ENCODE measurements around the gene MICAL2. TPM values are rescaled to one million over a fixed set of nuclear protein-coding genes. Genes with fewer than 3 reads are reported as not detected.
A peak's percentile ranks its signal among the peaks of the same experiment; 100 is the strongest.

Gene MICAL2
- total and polyA plus RNA-seq, 2 of the 13 experiments (the other 11 are each of a cell fraction or from before 2014, with no cell fraction given), result 0.78 to 1.1 TPM

GRCh38 chr11:12111549-12112520 is 1.4 kb downstream of the MICAL2 start:
- no peak overlapping the region for H3K9ac ChIP-seq (ENCODE audit: insufficient read depth, low read depth, low read length)
- peaks cover 0 to 3% of the 10 kb centered on the region in 2 experiments; a peak in 2 of 5 replicates for H3K27me3 ChIP-seq (ENCODE audit: control insufficient read depth in 1 of 2, insufficient read depth in 2 of 2, low read length in 2 of 2)
- H2AFZ ChIP-seq (ENCODE audit: low read length), result no peak overlapping the region
- H4K20me1 ChIP-seq (ENCODE audit: insufficient read depth, low read length), result no peaks in the 10 kb centered on the region
- intact Hi-C loops (cut with micrococcal nuclease; ENCODE audit: unreplicated experiment) (loop anchor here (10.0 kb wide), 1 partner anchor 57 kb away; no protein-coding TSS in a partner anchor), in situ Hi-C loops (cut with HindIII; ENCODE audit: extremely low pct_ligation_motif_present, low pct_unique_long_range_greater_than_20kb) (loop anchor here (10.0 kb wide), 1 partner anchor 123 kb away; no protein-coding TSS in a partner anchor)
- no peak overlapping the region for H3K27ac ChIP-seq (ENCODE audit: extremely low read length, insufficient read depth, low read length)
- TF ChIP-seq FOXA1 (IDR thresholded peaks at IDR 0.05), result no peak
- no peak for TF ChIP-seq FOXA1 (CRISPR knock-in tag; IDR thresholded peaks at IDR 0.05)
- no peak for TF ChIP-seq ELF4 (CRISPR knock-in tag; IDR thresholded peaks at IDR 0.05; ENCODE audit: borderline replicate concordance)
- TF ChIP-seq MYC (CRISPR knock-in tag; IDR thresholded peaks at IDR 0.05; ENCODE audit: borderline replicate concordance), result no peak
- no peak for TF ChIP-seq PITX1 (CRISPR knock-in tag; IDR thresholded peaks at IDR 0.05)
- TF ChIP-seq MBD4 (IDR thresholded peaks at IDR 0.05; ENCODE audit: borderline replicate concordance, low read length), result no peak
- TF ChIP-seq ZNF589 (CRISPR knock-in tag; conservative IDR thresholded peaks at IDR 0.05), result no peak
- no peak for TF ChIP-seq ZBTB1 (CRISPR knock-in tag; IDR thresholded peaks at IDR 0.05; ENCODE audit: borderline replicate concordance)
- TF ChIP-seq ZNF605 (CRISPR knock-in tag; IDR thresholded peaks at IDR 0.05), result no peak
- TF ChIP-seq SNRNP70 (IDR thresholded peaks at IDR 0.05; ENCODE audit: low read depth, low read length), result no peak
- TF ChIP-seq, protein P1, sequence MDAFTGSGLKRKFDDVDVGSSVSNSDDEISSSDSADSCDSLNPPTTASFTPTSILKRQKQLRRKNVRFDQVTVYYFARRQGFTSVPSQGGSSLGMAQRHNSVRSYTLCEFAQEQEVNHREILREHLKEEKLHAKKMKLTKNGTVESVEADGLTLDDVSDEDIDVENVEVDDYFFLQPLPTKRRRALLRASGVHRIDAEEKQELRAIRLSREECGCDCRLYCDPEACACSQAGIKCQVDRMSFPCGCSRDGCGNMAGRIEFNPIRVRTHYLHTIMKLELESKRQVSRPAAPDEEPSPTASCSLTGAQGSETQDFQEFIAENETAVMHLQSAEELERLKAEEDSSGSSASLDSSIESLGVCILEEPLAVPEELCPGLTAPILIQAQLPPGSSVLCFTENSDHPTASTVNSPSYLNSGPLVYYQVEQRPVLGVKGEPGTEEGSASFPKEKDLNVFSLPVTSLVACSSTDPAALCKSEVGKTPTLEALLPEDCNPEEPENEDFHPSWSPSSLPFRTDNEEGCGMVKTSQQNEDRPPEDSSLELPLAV (CRISPR knock-in tag; conservative IDR thresholded peaks at IDR 0.05; ENCODE audit: low read depth), result no peak
- TF ChIP-seq, protein P2, sequence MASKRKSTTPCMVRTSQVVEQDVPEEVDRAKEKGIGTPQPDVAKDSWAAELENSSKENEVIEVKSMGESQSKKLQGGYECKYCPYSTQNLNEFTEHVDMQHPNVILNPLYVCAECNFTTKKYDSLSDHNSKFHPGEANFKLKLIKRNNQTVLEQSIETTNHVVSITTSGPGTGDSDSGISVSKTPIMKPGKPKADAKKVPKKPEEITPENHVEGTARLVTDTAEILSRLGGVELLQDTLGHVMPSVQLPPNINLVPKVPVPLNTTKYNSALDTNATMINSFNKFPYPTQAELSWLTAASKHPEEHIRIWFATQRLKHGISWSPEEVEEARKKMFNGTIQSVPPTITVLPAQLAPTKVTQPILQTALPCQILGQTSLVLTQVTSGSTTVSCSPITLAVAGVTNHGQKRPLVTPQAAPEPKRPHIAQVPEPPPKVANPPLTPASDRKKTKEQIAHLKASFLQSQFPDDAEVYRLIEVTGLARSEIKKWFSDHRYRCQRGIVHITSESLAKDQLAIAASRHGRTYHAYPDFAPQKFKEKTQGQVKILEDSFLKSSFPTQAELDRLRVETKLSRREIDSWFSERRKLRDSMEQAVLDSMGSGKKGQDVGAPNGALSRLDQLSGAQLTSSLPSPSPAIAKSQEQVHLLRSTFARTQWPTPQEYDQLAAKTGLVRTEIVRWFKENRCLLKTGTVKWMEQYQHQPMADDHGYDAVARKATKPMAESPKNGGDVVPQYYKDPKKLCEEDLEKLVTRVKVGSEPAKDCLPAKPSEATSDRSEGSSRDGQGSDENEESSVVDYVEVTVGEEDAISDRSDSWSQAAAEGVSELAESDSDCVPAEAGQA (IDR thresholded peaks at IDR 0.05; ENCODE audit: low read depth), result no peak
- TF ChIP-seq, protein P2 (CRISPR knock-in tag; IDR thresholded peaks at IDR 0.05; ENCODE audit: borderline replicate concordance), result no peak
- TF ChIP-seq EHMT2 (IDR thresholded peaks at IDR 0.05; ENCODE audit: borderline replicate concordance, low read depth, low read length), result no peak
- no TSS peak for BruUV-seq (replicated peaks)
- no peaks in the 10 kb centered on the region for H3K9me3 ChIP-seq (ENCODE audit: low read length)
- 86% methylated on average over 6 of the region's 12 CpGs for WGBS (ENCODE audit: low lambda C conversion rate)
- no peaks in the 10 kb centered on the region for H3K79me2 ChIP-seq (ENCODE audit: insufficient read depth, low read length)
- ATAC-seq (no peak), FAIRE-seq (no peak), DNase-seq (ENCODE audit: low spot score) (no peak)
- ChIA-PET CTCF (ENCODE audit: low intra/inter-chr PET ratio, low total read pairs) (interaction anchor here (1.3 kb wide), 1 partner anchor 124 kb away, joined by 3 read pairs; no protein-coding TSS in a partner anchor), POLR2A (no interaction called here)
- H3K4me2 ChIP-seq (ENCODE audit: low read depth, low read length), result peak overlapping the region; percentile 76
- H3K4me1 ChIP-seq (ENCODE audit: insufficient read depth, low read length), result peaks cover 26% of the 10 kb centered on the region
- no peak overlapping the region; a peak in 1 of 6 replicates for H3K4me3 ChIP-seq (replicated peaks in 1 of 3; ENCODE audit: insufficient read depth in 1 of 3, low read depth in 2 of 3, low read length in 3 of 3)
- H3K36me3 ChIP-seq (replicated peaks in 1 of 2; ENCODE audit: control insufficient read depth in 1 of 2, insufficient read depth in 2 of 2, low read length in 2 of 2), result no peaks in the 10 kb centered on the region
